Erythroblast (primary cell): Measurements from ENCODE around the gene AHNAK2.

ENCODE experiments used
- GATA1 ChIP-seq: IDR thresholded peaks from 2 replicates; pipeline ENCODE4 v1.6.1; 2011; ENCODE audit warnings: low read depth, mild to moderate bottlenecking, control low read depth, low read length, moderate library complexity
- POLR2A ChIP-seq: IDR thresholded peaks from 2 replicates; pipeline ENCODE4 v1.6.1; 2011; ENCODE audit warnings: mild to moderate bottlenecking, low read length

DNA sequence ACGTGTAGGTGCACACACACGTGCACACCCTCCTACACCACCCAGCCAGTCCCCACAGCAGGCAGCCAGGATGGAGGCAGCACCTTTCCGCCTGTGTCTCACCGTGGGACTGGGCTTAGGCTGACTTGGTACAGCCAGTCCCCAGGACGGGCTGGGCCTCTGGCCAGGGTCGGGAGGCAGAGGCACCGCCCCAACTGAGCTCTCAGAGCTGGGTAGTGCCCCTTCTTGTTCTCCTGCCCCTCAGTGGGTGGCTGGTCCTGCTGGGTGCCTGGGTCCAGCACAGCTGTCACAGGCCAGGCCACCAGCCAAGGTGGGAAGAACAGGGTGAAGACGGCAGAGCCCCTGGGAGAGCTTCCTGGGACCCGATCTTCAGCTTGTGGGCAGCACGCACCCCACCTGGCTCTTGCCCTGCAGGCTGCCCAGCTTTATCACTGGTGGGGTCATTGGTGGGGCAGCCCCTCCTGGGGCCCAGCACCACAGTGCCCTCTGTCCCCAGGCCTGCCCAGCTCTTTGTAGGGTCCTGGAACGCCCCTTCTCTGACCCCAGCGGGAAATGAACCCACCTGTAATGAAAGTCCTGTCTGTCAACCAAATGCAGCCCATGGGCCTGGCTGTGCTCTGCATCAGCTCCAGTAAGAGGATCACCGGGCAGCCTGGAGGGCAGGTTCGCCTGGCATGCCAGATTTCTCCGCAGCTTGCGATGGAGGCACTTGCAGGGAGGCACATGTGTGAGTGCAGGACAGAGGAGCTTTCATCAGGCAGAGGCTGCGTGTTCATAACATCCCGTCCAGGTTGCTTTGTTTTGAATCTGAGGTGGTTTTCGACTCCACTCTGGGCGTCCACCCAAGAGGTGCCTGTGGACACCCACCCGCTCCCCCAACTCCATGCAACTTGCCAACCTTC lies 28.0 kb upstream of the AHNAK2 start:
- no peak for TF ChIP-seq POLR2A
- TF ChIP-seq GATA1 = no peak
